Neuron (in vitro differentiated cells): ENCODE data around the gene PLAC8L1.

Experiments
- H2AFZ ChIP-seq: one replicate; pipeline ENCODE4 v1.6.1; 2013; ENCODE audit warnings: low read depth, mild to moderate bottlenecking, inconsistent platforms, low read length, moderate library complexity
- H3K27me3 ChIP-seq: one replicate; pipeline ENCODE4 v1.6.1; 2013; ENCODE audit warnings: low read length; ENCODE audit not compliant: insufficient read depth
- H3K36me3 ChIP-seq: one replicate; pipeline ENCODE4 v1.6.1; 2013; ENCODE audit warnings: low read length; ENCODE audit not compliant: insufficient read depth
- H3K4me1 ChIP-seq: one replicate; pipeline ENCODE4 v1.6.1; 2013; ENCODE audit warnings: low read length; ENCODE audit not compliant: insufficient read depth
- H3K4me3 ChIP-seq: 2 replicates; pipeline ENCODE4 v1.5.1; 2013; ENCODE audit warnings: mild to moderate bottlenecking, low read length, moderate library complexity
- H3K9me3 ChIP-seq: one replicate; pipeline ENCODE4 v1.6.1; 2013; ENCODE audit warnings: low read length

The PLAC8L1 gene

DNA sequence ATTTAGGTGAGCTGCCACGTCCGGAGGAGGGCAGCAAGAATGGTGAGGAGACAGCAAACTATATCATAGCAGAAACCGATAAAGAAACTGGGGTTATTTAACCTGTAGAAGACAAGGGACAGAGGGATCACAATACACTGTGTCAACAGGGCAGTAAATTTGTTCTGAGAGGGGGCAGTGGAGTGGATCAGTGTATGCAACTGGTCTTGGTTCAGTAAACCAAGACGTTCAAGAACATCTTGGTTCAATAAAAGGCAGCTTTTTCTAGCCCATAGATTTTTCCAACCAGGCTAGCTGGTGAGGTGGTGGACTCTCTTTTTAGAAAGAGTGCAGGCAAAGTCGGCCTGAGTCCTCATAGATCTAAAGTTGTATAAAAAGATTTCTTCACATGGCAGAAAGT is 55.3 kb downstream of the PLAC8L1 start:
- H3K36me3 ChIP-seq: no peaks in the 10 kb centered on the region
- no peaks in the 10 kb centered on the region for H3K27me3 ChIP-seq
- no peaks in the 10 kb centered on the region for H3K4me1 ChIP-seq
- no peak overlapping the region for H3K4me3 ChIP-seq
- no peaks in the 10 kb centered on the region for H3K9me3 ChIP-seq
- H2AFZ ChIP-seq: no peak overlapping the region

DNA sequence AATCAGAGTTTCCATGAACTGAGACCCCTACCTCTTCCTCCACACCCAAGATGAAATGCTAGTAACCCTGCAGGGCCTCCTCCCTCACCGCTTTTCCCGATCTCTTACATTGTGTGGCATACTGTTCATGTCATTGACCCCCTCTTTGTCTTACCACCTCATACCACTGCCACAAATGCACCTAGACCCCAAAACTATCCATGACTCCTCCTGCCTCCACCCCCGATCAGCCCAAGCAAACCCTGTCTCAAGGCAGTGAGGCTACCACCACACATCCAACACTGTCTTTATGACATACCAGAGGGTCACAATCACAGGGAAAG is 55.7 kb downstream of the PLAC8L1 start:
- Histone ChIP-seq H3K36me3 (no peaks in the 10 kb centered on the region), H3K4me3 (no peak overlapping the region), H2AFZ (no peak overlapping the region), H3K9me3 (no peaks in the 10 kb centered on the region), H3K27me3 (no peaks in the 10 kb centered on the region), H3K4me1 (no peaks in the 10 kb centered on the region)

- Histone ChIP-seq H3K27me3 (no peaks in the 10 kb centered on the region), H3K36me3 (no peaks in the 10 kb centered on the region), H2AFZ (no peak overlapping the region), H3K4me3 (no peak overlapping the region), H3K4me1 (no peaks in the 10 kb centered on the region), H3K9me3 (no peaks in the 10 kb centered on the region)
Observed at GRCh38 chr5:146048994-146049703, 56.2 kb downstream of the PLAC8L1 start.

DNA sequence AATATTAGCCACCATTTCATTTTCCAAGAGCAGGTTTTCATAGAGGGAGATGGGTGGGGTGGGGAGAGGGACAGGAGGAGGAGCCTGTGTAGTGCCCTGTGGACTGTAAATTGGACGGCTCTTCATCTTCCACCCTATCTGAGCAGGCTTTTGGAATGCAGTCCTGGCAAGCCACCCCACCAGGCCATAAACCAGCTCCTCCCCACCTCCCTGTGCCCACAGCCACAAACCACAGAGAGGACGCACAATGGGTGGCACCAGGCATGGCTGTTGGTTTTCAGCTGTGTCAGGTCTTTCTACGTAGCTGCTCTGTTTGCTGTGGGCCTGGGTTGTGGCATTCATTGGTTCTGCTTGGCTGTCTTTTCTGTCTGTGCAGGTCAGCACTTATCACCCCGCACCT is 58.0 kb downstream of the PLAC8L1 start:
- Histone ChIP-seq H3K9me3 (no peaks in the 10 kb centered on the region), H3K4me3 (no peak overlapping the region), H3K4me1 (no peaks in the 10 kb centered on the region), H3K27me3 (no peaks in the 10 kb centered on the region), H2AFZ (no peak overlapping the region), H3K36me3 (no peaks in the 10 kb centered on the region)

DNA sequence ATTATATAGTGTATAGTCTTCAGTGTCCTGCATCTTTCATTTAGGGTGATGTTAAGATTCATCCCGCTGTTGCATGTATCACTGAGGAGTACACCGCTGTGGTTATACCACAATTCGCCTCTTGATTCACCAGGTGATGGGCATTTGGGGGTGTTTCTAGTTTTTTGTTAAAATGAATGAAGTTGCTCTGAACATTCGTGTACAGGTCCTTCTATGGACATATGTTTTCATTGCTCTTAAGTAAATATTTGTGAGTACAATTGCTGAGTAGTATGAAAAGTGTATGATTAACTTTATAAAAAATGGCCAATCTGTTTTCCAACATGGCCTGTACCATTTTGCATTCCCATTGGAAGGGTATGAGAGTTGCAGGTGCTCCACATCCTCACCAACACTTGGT is 61.7 kb downstream of the PLAC8L1 start:
- Histone ChIP-seq H3K4me1 (no peaks in the 10 kb centered on the region), H3K4me3 (no peak overlapping the region), H3K9me3 (no peaks in the 10 kb centered on the region), H2AFZ (no peak overlapping the region), H3K27me3 (no peaks in the 10 kb centered on the region), H3K36me3 (no peaks in the 10 kb centered on the region)

DNA sequence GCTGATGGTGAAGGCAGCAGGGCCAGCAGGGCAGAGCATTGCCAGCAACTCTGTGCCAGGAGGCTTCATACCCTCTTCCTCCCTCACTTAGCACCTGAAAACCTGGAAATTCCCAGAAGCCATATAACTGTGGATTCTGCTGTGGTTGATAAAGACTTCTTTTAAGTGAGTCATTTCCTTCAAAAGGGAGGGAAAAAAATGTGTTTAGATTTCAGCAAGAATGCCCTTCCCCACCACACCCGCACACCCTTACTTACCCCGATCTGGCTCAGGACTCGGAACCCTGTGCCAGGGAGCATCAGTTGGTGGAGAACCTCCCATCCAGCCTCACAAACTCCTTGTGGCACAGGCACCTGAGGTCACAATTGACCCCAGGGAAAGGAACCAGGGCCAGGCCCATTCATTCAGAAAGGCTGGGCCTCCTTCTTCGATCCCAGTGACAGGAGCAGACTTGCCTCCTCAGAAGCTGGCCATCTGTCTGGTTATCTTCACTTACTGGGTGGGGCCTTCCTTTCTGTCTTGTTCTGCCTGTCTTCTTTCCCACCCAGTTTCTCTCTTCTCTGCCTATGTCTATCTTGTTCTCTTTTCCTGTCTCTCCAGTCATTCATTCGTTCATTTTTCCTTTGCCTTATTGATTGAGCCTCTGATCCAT is 62.6 kb downstream of the PLAC8L1 start:
- no peak overlapping the region for H2AFZ ChIP-seq

DNA sequence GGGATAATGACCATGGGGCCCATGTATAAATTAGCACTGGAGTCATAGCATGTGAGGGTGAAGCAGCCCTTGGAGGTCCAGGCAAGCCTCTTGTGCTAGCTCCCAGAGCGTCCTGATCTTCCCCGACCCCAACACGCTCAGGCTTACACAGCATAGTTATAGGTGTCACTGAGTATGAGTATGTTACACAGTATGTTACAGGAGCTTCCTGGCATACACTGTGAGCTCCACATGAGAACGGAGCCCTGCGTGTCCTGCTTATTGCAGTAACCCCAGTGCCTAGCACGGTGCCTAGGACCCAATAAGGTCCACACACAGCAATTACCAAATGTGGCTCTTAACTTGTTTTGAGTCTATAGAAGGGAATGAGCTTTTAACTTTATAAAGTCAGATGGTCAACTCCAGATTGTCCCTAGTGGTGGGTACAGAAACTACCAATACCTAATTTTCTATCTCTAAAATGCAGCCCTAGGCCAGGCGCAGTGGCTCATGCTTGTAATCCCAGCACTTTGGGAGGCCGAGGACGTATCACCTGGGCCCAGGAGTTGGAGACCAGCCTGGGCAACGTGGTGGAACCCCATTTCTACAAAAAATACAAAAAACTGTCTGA is 64.1 kb downstream of the PLAC8L1 start:
- H3K27me3 ChIP-seq: no peaks in the 10 kb centered on the region
- no peaks in the 10 kb centered on the region for H3K9me3 ChIP-seq
- H3K4me1 ChIP-seq: no peaks in the 10 kb centered on the region
- no peak overlapping the region for H3K4me3 ChIP-seq
- no peaks in the 10 kb centered on the region for H3K36me3 ChIP-seq
- no peak overlapping the region for H2AFZ ChIP-seq

More for the DNA sequence above, 62.6 kb downstream of the PLAC8L1 start:
- H3K27me3 ChIP-seq: no peaks in the 10 kb centered on the region
- H3K9me3 ChIP-seq: no peaks in the 10 kb centered on the region
- H3K36me3 ChIP-seq: no peaks in the 10 kb centered on the region
- H3K4me1 ChIP-seq: no peaks in the 10 kb centered on the region
- H3K4me3 ChIP-seq: no peak overlapping the region

DNA sequence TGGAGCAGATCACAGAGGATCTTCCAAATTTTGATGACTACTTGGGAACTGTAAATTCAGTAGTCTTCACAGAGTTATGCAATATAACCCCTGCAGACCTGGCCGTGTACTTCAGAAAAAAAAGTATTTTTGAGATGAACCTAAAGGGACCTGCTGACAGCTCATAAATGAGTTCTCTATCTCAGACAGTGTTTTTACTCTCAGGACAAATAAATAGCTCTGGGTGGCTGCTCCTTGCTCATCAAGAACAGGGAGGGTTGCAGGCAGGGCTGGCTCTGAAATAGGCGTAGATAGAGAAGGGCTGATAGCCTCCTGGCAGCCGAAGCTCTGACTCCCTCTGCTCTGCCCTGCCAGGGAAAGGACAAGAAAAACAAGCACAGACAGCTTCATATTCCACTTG is 64.8 kb downstream of the PLAC8L1 start:
- H2AFZ ChIP-seq: no peak overlapping the region
- H3K4me3 ChIP-seq: no peak overlapping the region
- no peaks in the 10 kb centered on the region for H3K36me3 ChIP-seq
- no peaks in the 10 kb centered on the region for H3K9me3 ChIP-seq
- no peaks in the 10 kb centered on the region for H3K4me1 ChIP-seq
- no peaks in the 10 kb centered on the region for H3K27me3 ChIP-seq

- no peak overlapping the region for H3K4me3 ChIP-seq
- no peaks in the 10 kb centered on the region for H3K36me3 ChIP-seq
- H3K9me3 ChIP-seq: no peaks in the 10 kb centered on the region
- no peak overlapping the region for H2AFZ ChIP-seq
- no peaks in the 10 kb centered on the region for H3K27me3 ChIP-seq
- H3K4me1 ChIP-seq: no peaks in the 10 kb centered on the region
Observed at GRCh38 chr5:146039420-146039819, 66.0 kb downstream of the PLAC8L1 start.

GRCh38 chr5:146034605-146035004 is 70.8 kb downstream of the PLAC8L1 start:
- Histone ChIP-seq H3K27me3 (no peaks in the 10 kb centered on the region), H3K9me3 (no peaks in the 10 kb centered on the region), H3K36me3 (no peaks in the 10 kb centered on the region), H2AFZ (no peak overlapping the region), H3K4me3 (no peak overlapping the region), H3K4me1 (no peaks in the 10 kb centered on the region)
